Endothelial cell of umbilical vein (primary cell): ENCODE data around the gene ALK. TPM values are rescaled to one million over a fixed set of nuclear protein-coding genes. Genes with fewer than 3 reads are reported as not detected.

Source experiments
- BruUV-seq: library from RNA; stranded (reverse); fragments of 400-500 nt; replicated peaks from 2 replicates; lab custom pipeline; 2021; lab: Mats Ljungman, UMichigan
- CTCF ChIA-PET: fragments of 300-600, 350-600 bp; sonication (Branson Sonifier 250); formaldehyde crosslinking; loops from one replicate; lab custom pipeline; 2021; ENCODE audit warnings: antibody characterized with exemption, inconsistent platforms; lab: Charles Lee
- POLR2A ChIA-PET: fragments of 300-600, 350-600 bp; sonication (Branson Sonifier 250); formaldehyde crosslinking; loops from one replicate; lab custom pipeline; 2021; ENCODE audit warnings: antibody characterized with exemption, inconsistent platforms; lab: Charles Lee
- DNase-seq: peaks from one replicate; pipeline ENCODE4 v3.0.0-alpha.2; 2011; ENCODE audit warnings: low read depth, low spot score
- FAIRE-seq: peaks from 2 replicates; lab custom pipeline; 2011; peaks lifted over from hg19 to GRCh38; lab: Jason Lieb, UNC
- H2AFZ ChIP-seq: 2 replicates; pipeline ENCODE4 v1.6.0; 2012; ENCODE audit warnings: low read depth, low read length, control low read depth, inconsistent platforms
- H3K27ac ChIP-seq: 2 replicates; pipeline ENCODE4 v1.5.1; 2011; ENCODE audit warnings: low read depth, mild to moderate bottlenecking, control low read depth, low read length, moderate library complexity; ENCODE audit not compliant: insufficient read depth
- H3K27me3 ChIP-seq, 2 experiments: 2 replicates each; pipeline versions ENCODE4 v1.6.0 to v1.6.1; 2011; ENCODE audit warnings: low read length in 2 of 2, mixed read lengths in 1 of 2; ENCODE audit not compliant: control insufficient read depth in 2 of 2, insufficient read depth in 2 of 2
- H3K36me3 ChIP-seq, 2 experiments: 2 replicates in 1 of 2; 3 replicates in 1 of 2; pipeline ENCODE4 v1.5.1; 2011; ENCODE audit warnings: low read length in 2 of 2, mild to moderate bottlenecking in 1 of 2, moderate library complexity in 1 of 2; ENCODE audit not compliant: control insufficient read depth in 2 of 2, insufficient read depth in 2 of 2; ENCODE audit errors: extremely low read depth in 1 of 2
- H3K4me1 ChIP-seq: 3 replicates; pipeline ENCODE4 v1.5.1; 2011; ENCODE audit warnings: mild to moderate bottlenecking, low read length; ENCODE audit not compliant: control insufficient read depth, insufficient read depth; ENCODE audit errors: extremely low read depth
- H3K4me2 ChIP-seq: 2 replicates; pipeline ENCODE4 v1.6.1; 2011; ENCODE audit warnings: low read length, control low read depth, mixed read lengths; ENCODE audit not compliant: insufficient read depth
- H3K4me3 ChIP-seq, 3 experiments: fragments of 200-600 bp in 1 of 3; sonication (generic), shearing (Covaris generic) in 1 of 3; replicated peaks in 1 of 3; 2 replicates each; pipeline ENCODE4 v1.5.1; 2011 to 2016; ENCODE audit warnings: control low read depth in 3 of 3, low read length in 3 of 3, mild to moderate bottlenecking in 2 of 3, inconsistent platforms in 1 of 3, low read depth in 1 of 3, moderate library complexity in 1 of 3; ENCODE audit not compliant: insufficient read depth in 1 of 3
- H3K79me2 ChIP-seq: 2 replicates; pipeline ENCODE4 v1.6.0; 2012; ENCODE audit warnings: low read length, inconsistent platforms; ENCODE audit not compliant: control insufficient read depth, insufficient read depth
- H3K9ac ChIP-seq: replicated peaks from 2 replicates; pipeline ENCODE3; 2011; ENCODE audit warnings: low read length, control low read depth; ENCODE audit not compliant: insufficient read depth; ENCODE audit errors: extremely low read depth
- H3K9me1 ChIP-seq: replicated peaks from 3 replicates; pipeline ENCODE4 v1.6.0; 2011; ENCODE audit warnings: mild to moderate bottlenecking, low read length; ENCODE audit not compliant: control insufficient read depth, insufficient read depth; ENCODE audit errors: extremely low read depth
- H3K9me3 ChIP-seq: replicated peaks from 2 replicates; pipeline ENCODE4 v1.5.1; 2012; ENCODE audit warnings: low read length, inconsistent platforms; ENCODE audit not compliant: control insufficient read depth, insufficient read depth
- H4K20me1 ChIP-seq: replicated peaks from 2 replicates; pipeline ENCODE3; 2011; ENCODE audit warnings: mild to moderate bottlenecking, low read length; ENCODE audit not compliant: control insufficient read depth, insufficient read depth; ENCODE audit errors: extremely low read depth
- EZH2 ChIP-seq: IDR thresholded peaks from 2 replicates; pipeline ENCODE4 v1.6.1; 2012; ENCODE audit warnings: borderline replicate concordance, low read depth, mild to moderate bottlenecking, moderate library complexity, low read length, inconsistent platforms; ENCODE audit not compliant: severe bottlenecking
- FOS ChIP-seq: IDR thresholded peaks from 2 replicates; pipeline ENCODE4 v1.6.1; 2011; ENCODE audit warnings: mild to moderate bottlenecking, low read length, moderate library complexity, borderline replicate concordance; ENCODE audit not compliant: insufficient read depth
- GATA2 ChIP-seq: IDR thresholded peaks from 2 replicates; pipeline ENCODE4 v1.7.0; 2011; ENCODE audit warnings: low read depth, mild to moderate bottlenecking, moderate library complexity, mixed read lengths, low read length; ENCODE audit not compliant: insufficient read length, insufficient read depth
- JUN ChIP-seq: IDR thresholded peaks from 2 replicates; pipeline ENCODE4 v1.6.1; 2011; ENCODE audit warnings: borderline replicate concordance, low read depth; ENCODE audit not compliant: insufficient read length, insufficient read depth
- MYC ChIP-seq: IDR thresholded peaks from one replicate; pipeline ENCODE4 v1.6.1; 2011; ENCODE audit warnings: mild to moderate bottlenecking, low read depth, low read length
- POLR2A ChIP-seq: IDR thresholded peaks from 2 replicates; pipeline ENCODE4 v1.6.1; 2012; ENCODE audit warnings: low read depth, mild to moderate bottlenecking, control low read depth, low read length
- POLR2AphosphoS5 ChIP-seq: IDR thresholded peaks from 2 replicates; pipeline ENCODE4 v1.6.1; 2012; ENCODE audit warnings: low read depth, mild to moderate bottlenecking, control low read depth, low read length, moderate library complexity; ENCODE audit not compliant: insufficient read depth
- dilution Hi-C: fragments of 300-500 bp; cut with MboI; formaldehyde crosslinking; loops from one replicate; pipeline ENCODE4 v1.15.0; 2019; ENCODE audit warnings: low sequenced_read_pairs; ENCODE audit not compliant: extremely low pct_ligation_motif_present
- intact Hi-C: fragments of 100-400 bp; cut with micrococcal nuclease; formaldehyde crosslinking; loops from one replicate; pipeline ENCODE4 v1.10.0; 2022
- polyA plus RNA-seq, 4 experiments: library from polyadenylated mRNA; depleted of rRNA in 3 of 4; stranded (reverse) in 3 of 4; unstranded in 1 of 4; fragments of >200 nt; gene quantifications; 2 replicates each; pipeline versions ENCODE4 v1.2.1 to v1.2.3, GENCODE V29; 2011 to 2012; ENCODE audit warnings: missing spikeins in 1 of 4
- total RNA-seq: library from RNA; stranded (reverse); gene quantifications from 2 replicates; pipeline ENCODE4 v1.2.3, GENCODE V29; 2021
- TF ChIP-seq, protein P1 (sequence below): IDR thresholded peaks from 2 replicates; pipeline ENCODE4 v1.6.1; 2011; ENCODE audit not compliant: insufficient read depth, insufficient read length
- TF ChIP-seq, protein P2 (sequence below), 2 donors: IDR thresholded peaks; 1 replicate in 1 of 2; 2 replicates in 1 of 2; pipeline ENCODE4 v1.5.1; 2011; ENCODE audit warnings: low read length in 2 of 2, mild to moderate bottlenecking in 2 of 2, moderate library complexity in 2 of 2, control low read depth in 1 of 2, inconsistent platforms in 1 of 2, low read depth in 1 of 2; ENCODE audit not compliant: insufficient read depth in 1 of 2; ENCODE audit errors: extremely low read depth in 1 of 2

ALK gene
- total and polyA plus RNA-seq, 2 donors (not counting 3 experiments of a cell fraction or from before 2014, with no cell fraction given), result not detected

DNA sequence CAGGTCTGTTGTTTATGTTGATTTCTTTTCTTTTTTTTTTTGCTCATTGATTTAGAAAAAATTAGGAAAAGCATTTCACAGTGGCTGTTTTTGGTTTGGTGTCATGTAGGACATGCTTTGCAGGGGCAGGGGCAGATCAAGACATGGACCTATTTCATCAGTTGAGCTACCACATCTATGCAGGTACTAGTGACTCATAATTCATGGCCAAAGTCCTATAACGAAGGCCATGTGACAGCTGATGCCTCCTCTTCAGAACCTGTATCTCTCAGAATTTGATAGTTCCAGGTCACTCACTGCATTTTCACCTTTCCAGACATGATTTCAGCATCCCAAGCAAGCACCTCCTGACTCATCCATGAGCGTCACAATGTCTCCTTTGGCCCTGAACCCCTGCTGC, 195.8 kb downstream of the ALK start:
- H2AFZ ChIP-seq, result no peak overlapping the region
- no peak overlapping the region for H3K27ac ChIP-seq
- dilution Hi-C loops (no loop called here), intact Hi-C loops (no loop called here)
- BruUV-seq, result no TSS peak
- FAIRE-seq, result no peak
- no peak overlapping the region for H3K9ac ChIP-seq
- CTCF ChIA-PET, result no interaction called here
- H3K4me3 ChIP-seq, result no peak overlapping the region
- H3K79me2 ChIP-seq, result no peaks in the 10 kb centered on the region
- no peaks in the 10 kb centered on the region for H4K20me1 ChIP-seq
- no peaks in the 10 kb centered on the region for H3K36me3 ChIP-seq
- POLR2A ChIA-PET, result no interaction called here
- H3K9me3 ChIP-seq, result peaks cover under 1% of the 10 kb centered on the region
- H3K27me3 ChIP-seq, result no peaks in the 10 kb centered on the region
- no peak overlapping the region for H3K4me2 ChIP-seq
- no peak for DNase-seq
- H3K9me1 ChIP-seq, result no peaks in the 10 kb centered on the region
- TF ChIP-seq MYC (no peak), FOS (no peak), EZH2 (no peak), JUN (no peak), GATA2 (no peak), POLR2AphosphoS5 (no peak), POLR2A (no peak)
- TF ChIP-seq, protein P1, sequence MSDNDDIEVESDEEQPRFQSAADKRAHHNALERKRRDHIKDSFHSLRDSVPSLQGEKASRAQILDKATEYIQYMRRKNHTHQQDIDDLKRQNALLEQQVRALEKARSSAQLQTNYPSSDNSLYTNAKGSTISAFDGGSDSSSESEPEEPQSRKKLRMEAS, result no peak
- TF ChIP-seq, protein P2, sequence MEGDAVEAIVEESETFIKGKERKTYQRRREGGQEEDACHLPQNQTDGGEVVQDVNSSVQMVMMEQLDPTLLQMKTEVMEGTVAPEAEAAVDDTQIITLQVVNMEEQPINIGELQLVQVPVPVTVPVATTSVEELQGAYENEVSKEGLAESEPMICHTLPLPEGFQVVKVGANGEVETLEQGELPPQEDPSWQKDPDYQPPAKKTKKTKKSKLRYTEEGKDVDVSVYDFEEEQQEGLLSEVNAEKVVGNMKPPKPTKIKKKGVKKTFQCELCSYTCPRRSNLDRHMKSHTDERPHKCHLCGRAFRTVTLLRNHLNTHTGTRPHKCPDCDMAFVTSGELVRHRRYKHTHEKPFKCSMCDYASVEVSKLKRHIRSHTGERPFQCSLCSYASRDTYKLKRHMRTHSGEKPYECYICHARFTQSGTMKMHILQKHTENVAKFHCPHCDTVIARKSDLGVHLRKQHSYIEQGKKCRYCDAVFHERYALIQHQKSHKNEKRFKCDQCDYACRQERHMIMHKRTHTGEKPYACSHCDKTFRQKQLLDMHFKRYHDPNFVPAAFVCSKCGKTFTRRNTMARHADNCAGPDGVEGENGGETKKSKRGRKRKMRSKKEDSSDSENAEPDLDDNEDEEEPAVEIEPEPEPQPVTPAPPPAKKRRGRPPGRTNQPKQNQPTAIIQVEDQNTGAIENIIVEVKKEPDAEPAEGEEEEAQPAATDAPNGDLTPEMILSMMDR (IDR thresholded peaks at IDR 0.05; ENCODE audit: extremely low read depth in 1 of 2, insufficient read depth in 1 of 2, low read depth in 1 of 2, low read length in 2 of 2), result no peak
- H3K4me1 ChIP-seq, result no peaks in the 10 kb centered on the region
